AG04449 (cell line): ENCODE results near the gene PIP4K2A.

Experiments used
- CTCF ChIA-PET: fragments of 350-600 bp; formaldehyde crosslinking; extraction: SDS; loops from one replicate; lab custom pipeline; 2021; ENCODE audit warnings: antibody characterized with exemption; lab: Yijun Ruan, JAX
- POLR2A ChIA-PET: fragments of 400-600, 350-600 bp; formaldehyde crosslinking; extraction: SDS; loops from one replicate; lab custom pipeline; 2020; ENCODE audit warnings: antibody characterized with exemption, inconsistent platforms; lab: Yijun Ruan, JAX
- DNase-seq: peaks from one replicate; pipeline ENCODE4 v3.0.0-alpha.2; 2010; ENCODE audit warnings: low read depth, low spot score
- H3K4me3 ChIP-seq: 2 replicates; pipeline ENCODE4 v1.5.1; 2011; ENCODE audit warnings: low read depth, mild to moderate bottlenecking, control low read depth, low read length
- TF ChIP-seq, protein P1 (sequence below): IDR thresholded peaks from one replicate; pipeline ENCODE4 v1.5.1; 2011; ENCODE audit warnings: mild to moderate bottlenecking, moderate library complexity, low read length, control low read depth, inconsistent platforms; ENCODE audit not compliant: insufficient read depth; ENCODE audit errors: missing control alignments

Gene PIP4K2A

DNA sequence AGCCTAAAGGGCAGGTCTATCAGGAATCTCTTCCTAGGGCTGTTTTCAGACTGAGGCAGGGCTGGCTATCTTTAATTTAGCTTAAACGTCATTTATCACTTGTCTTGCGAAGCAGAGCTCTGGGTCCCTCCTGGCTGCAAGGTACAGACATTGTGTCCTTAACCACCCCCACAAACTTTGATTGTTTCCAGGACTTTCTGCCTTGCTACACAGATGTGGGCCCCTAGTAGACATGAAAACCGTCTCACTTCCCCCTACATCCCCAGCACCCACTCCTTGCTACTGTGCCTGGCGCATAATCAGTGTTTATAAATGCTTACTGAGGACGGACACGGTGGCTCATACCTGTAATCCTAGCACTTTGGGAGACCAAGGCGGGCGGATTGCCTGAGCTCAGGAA is 54.5 kb downstream of the PIP4K2A start:
- ChIA-PET POLR2A (no interaction called here), CTCF (no interaction called here)
- TF ChIP-seq, protein P1, sequence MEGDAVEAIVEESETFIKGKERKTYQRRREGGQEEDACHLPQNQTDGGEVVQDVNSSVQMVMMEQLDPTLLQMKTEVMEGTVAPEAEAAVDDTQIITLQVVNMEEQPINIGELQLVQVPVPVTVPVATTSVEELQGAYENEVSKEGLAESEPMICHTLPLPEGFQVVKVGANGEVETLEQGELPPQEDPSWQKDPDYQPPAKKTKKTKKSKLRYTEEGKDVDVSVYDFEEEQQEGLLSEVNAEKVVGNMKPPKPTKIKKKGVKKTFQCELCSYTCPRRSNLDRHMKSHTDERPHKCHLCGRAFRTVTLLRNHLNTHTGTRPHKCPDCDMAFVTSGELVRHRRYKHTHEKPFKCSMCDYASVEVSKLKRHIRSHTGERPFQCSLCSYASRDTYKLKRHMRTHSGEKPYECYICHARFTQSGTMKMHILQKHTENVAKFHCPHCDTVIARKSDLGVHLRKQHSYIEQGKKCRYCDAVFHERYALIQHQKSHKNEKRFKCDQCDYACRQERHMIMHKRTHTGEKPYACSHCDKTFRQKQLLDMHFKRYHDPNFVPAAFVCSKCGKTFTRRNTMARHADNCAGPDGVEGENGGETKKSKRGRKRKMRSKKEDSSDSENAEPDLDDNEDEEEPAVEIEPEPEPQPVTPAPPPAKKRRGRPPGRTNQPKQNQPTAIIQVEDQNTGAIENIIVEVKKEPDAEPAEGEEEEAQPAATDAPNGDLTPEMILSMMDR: no peak
- DNase-seq: no peak
- no peak overlapping the region for H3K4me3 ChIP-seq

DNA sequence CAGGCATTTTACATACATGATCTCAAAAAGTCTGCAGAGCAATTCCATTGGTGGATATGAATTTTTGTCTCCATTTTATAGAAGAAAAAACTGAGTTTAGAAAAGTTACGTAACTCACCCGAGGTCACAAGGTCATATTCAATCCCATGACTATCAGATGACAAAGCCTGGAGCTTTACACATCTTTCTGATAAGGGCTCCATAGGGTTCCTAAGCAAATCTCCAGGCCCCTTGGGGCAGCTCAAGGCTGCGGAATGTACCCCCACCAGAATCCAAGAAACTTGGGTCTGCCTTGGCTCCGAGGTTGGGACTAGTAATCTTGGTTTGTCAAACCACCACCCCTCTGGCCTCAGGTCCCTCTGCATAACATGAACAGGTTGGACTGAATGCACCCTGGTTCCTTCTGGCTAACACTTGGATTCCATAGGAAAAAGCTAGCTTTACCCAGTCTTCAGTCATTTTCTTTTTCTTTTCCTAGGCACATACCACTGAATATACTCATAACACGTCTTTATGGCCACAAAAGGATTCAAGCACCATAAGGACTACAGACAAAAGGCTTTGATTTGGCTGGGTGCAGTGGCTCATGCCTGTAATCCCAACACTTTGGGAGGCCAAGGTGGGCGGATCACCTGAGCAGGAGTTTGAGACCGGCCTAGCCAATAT is 55.5 kb downstream of the PIP4K2A start:
- TF ChIP-seq, protein P1: no peak
- CTCF ChIA-PET: interaction anchor here (0.9 to 1.2 kb wide), 2 partner anchors 17 to 85 kb away, joined by 3 read pairs; no protein-coding TSS in a partner anchor
- no peak for DNase-seq
- POLR2A ChIA-PET: no interaction called here
- H3K4me3 ChIP-seq: no peak overlapping the region

DNA sequence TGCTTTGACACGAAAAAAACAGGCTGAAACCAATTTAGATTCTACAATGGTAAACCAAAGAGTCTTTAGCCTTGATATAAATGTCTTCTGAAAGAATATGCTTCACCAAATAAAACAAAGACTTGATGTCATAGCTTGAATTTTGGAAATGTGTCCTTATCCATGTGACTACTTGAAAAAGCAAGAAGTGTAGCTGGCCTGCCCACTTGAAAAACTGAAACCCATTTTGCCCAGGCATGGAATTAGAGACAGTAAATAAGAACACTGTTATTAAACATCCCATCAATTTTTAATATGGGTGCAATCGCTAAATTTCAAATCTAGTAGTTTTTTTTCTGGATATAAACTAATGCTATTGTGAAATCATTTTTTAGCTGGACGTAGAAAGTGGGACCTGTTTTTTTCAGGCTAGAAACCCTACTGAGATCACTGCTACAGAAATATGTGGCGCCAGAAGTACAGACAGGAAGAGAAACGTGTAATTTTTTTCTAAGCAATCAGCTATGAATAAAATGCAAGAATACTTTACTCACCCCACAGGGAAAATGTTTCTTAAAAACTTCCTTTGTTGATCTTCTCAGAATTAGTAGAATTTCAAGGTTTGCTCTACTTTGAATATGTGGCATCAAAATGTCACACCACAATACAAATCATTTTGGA is 56.7 kb downstream of the PIP4K2A start:
- DNase-seq: no peak
- no peak overlapping the region for H3K4me3 ChIP-seq
- ChIA-PET POLR2A (no interaction called here), CTCF (interaction anchor here (1.2 kb wide), 1 partner anchor 15 kb away, joined by 3 read pairs; no protein-coding TSS in a partner anchor)
- TF ChIP-seq, protein P1: no peak

DNA sequence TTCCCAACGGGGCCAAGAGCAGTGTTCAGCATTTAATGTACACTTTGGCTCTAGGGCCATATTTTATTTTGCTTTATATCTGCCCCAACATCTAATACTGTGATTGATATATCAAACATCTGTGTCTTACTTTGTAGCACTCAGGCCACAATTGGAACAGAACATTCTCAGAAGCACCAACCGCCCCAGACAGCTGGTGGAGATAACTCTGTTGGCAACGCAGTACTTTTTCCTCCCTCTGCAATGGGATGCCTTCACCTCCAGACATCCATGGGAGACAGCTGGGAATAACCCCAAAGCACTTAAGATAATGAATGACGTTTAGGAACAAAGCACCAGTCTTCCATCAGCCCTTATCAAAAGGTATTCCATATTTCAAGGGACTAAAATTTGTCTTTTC is 57.4 kb downstream of the PIP4K2A start:
- no peak overlapping the region for H3K4me3 ChIP-seq
- TF ChIP-seq, protein P1: no peak
- CTCF ChIA-PET: no interaction called here
- no peak for DNase-seq
- POLR2A ChIA-PET: no interaction called here

DNA sequence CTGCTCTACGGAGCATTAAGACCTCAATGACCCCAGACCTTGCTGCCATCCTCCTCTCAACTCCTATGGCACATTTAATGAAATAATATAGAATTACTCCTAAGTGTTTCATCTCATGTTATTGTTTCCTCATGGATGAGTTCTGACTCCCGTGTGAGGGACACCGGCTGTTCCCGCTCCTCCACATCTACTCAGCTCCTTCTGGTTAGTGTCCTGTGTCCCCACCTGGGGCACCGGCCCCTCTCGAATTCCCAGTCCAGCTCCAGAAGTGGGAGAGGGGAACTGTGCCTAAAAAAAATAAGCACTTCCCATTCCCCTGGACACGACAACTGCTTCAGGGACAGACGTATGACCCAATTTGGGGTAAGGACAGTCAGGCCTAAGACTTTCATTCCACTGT is 58.3 kb downstream of the PIP4K2A start:
- TF ChIP-seq, protein P1: no peak
- H3K4me3 ChIP-seq: no peak overlapping the region
- ChIA-PET POLR2A (no interaction called here), CTCF (no interaction called here)
- DNase-seq: no peak

DNA sequence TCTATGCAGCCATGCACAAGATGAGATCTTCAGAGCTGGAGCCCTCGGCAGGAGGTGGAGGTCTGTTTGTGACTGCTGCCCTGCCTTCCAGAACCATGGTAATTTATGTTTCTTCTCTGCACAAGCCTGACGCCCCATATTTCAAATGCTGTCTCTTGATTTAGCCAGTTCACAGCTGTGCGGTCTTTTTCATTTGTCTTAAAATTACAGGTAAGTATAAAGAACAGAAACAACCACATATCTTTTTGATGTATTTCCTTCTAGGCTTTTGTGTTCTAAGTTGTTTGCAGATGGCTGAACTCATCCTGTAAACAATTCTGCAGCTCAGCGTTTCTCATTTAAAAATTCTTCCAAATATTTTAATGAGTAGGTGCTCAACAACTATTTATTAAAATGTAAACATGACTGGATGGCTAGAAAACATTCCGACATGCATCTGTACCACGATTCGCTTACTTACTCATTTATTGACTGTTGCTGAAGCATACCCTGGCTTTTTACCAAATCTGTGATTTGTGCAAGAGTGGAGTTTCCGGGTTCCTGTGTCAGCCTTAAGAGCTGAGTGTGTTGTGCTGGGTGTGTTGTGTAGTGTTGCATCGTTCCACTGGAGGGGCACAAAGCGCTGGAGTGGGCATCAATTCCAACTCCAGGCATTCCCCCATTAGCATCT is 58.9 kb downstream of the PIP4K2A start:
- ChIA-PET POLR2A (no interaction called here), CTCF (no interaction called here)
- DNase-seq: peak; percentile 44
- H3K4me3 ChIP-seq: no peak overlapping the region
- TF ChIP-seq, protein P1: no peak
